ENCODE measurements around the gene SEMA6A.
A peak's percentile ranks its signal among the peaks of the same experiment; 100 is the strongest.

SEMA6A gene

DNA sequence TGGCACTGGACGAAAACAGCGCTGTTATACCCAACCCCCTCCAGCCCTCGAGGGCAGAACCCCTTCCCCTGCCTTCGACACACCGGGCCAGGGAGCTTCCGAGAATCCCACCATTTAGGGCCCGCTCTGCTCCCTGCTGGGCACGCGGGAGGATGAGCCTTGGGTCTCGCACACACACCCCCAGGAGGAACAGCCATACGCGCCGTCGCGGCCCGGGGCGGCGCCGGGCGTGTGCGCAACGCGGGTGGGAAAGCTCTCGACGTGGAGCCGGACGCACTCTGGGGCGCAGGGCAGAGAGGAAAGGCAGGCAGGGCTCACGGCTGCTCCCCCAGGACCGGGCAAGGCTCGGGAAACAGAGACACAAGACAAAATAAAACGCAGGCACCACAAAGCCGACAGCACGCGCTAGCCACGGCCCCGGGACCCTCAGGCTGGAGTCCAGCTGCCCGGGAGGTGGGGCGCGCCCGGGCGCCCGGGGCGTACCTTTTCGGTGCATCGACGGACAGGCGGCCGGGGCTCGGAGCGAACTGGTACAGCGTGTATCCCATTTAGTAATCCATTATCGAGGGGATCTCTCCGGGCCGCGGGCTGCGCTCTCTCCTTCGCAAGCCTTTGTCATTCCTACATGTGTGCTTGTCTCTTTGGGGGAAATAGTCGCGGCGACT is 789 bp downstream of the SEMA6A start:
- DNase-seq (ENCODE audit: insufficient read length) (no peak), FAIRE-seq (peak; percentile 5)
- TF ChIP-seq POLR2AphosphoS5 (IDR thresholded peaks at IDR 0.05; ENCODE audit: low read depth, low read length) (no peak), TAF1 (IDR thresholded peaks at IDR 0.05; ENCODE audit: borderline replicate concordance, low read depth, low read length) (no peak), POLR2A (IDR thresholded peaks at IDR 0.05; ENCODE audit: low read depth, low read length) (no peak)

- no peak for FAIRE-seq
- no peak for TF ChIP-seq TAF1 (IDR thresholded peaks at IDR 0.05; ENCODE audit: borderline replicate concordance, low read depth, low read length)
- no peak for TF ChIP-seq POLR2A (IDR thresholded peaks at IDR 0.05; ENCODE audit: low read depth, low read length)
- TF ChIP-seq POLR2AphosphoS5 (IDR thresholded peaks at IDR 0.05; ENCODE audit: low read depth, low read length), result no peak
- peak; percentile 33 for DNase-seq (ENCODE audit: insufficient read length)
Observed at GRCh38 chr5:116573279-116573701, 1.3 kb downstream of the SEMA6A start.

GRCh38 chr5:116572350-116573278 is 2.0 kb downstream of the SEMA6A start:
- DNase-seq (ENCODE audit: insufficient read length), result no peak
- peak; percentile 67 for FAIRE-seq
- no peak for TF ChIP-seq TAF1 (IDR thresholded peaks at IDR 0.05; ENCODE audit: borderline replicate concordance, low read depth, low read length)
- TF ChIP-seq POLR2AphosphoS5 (IDR thresholded peaks at IDR 0.05; ENCODE audit: low read depth, low read length), result no peak
- TF ChIP-seq POLR2A (IDR thresholded peaks at IDR 0.05; ENCODE audit: low read depth, low read length), result no peak

- no peak for TF ChIP-seq POLR2AphosphoS5 (IDR thresholded peaks at IDR 0.05; ENCODE audit: low read depth, low read length)
- TF ChIP-seq POLR2A (IDR thresholded peaks at IDR 0.05; ENCODE audit: low read depth, low read length), result no peak
- no peak for TF ChIP-seq TAF1 (IDR thresholded peaks at IDR 0.05; ENCODE audit: borderline replicate concordance, low read depth, low read length)
- FAIRE-seq, result peak; percentile 5
- no peak for DNase-seq (ENCODE audit: insufficient read length)
Observed at GRCh38 chr5:116571568-116572349, 2.9 kb downstream of the SEMA6A start.

- no peak for DNase-seq (ENCODE audit: insufficient read length)
- FAIRE-seq, result no peak
- TF ChIP-seq POLR2AphosphoS5 (IDR thresholded peaks at IDR 0.05; ENCODE audit: low read depth, low read length), result no peak
- TF ChIP-seq TAF1 (IDR thresholded peaks at IDR 0.05; ENCODE audit: borderline replicate concordance, low read depth, low read length), result no peak
- TF ChIP-seq POLR2A (IDR thresholded peaks at IDR 0.05; ENCODE audit: low read depth, low read length), result no peak
Observed at GRCh38 chr5:116569999-116570398, 4.6 kb downstream of the SEMA6A start.

GRCh38 chr5:116567106-116567505 is 7.5 kb downstream of the SEMA6A start:
- FAIRE-seq (no peak), DNase-seq (ENCODE audit: insufficient read length) (no peak)
- TF ChIP-seq POLR2AphosphoS5 (IDR thresholded peaks at IDR 0.05; ENCODE audit: low read depth, low read length), result no peak
- TF ChIP-seq POLR2A (IDR thresholded peaks at IDR 0.05; ENCODE audit: low read depth, low read length), result no peak
- no peak for TF ChIP-seq TAF1 (IDR thresholded peaks at IDR 0.05; ENCODE audit: borderline replicate concordance, low read depth, low read length)

GRCh38 chr5:116566251-116566650 is 8.4 kb downstream of the SEMA6A start:
- TF ChIP-seq TAF1 (IDR thresholded peaks at IDR 0.05; ENCODE audit: borderline replicate concordance, low read depth, low read length), result no peak
- TF ChIP-seq POLR2A (IDR thresholded peaks at IDR 0.05; ENCODE audit: low read depth, low read length), result no peak
- no peak for TF ChIP-seq POLR2AphosphoS5 (IDR thresholded peaks at IDR 0.05; ENCODE audit: low read depth, low read length)
- FAIRE-seq (peak; percentile 80), DNase-seq (ENCODE audit: insufficient read length) (no peak)

DNA sequence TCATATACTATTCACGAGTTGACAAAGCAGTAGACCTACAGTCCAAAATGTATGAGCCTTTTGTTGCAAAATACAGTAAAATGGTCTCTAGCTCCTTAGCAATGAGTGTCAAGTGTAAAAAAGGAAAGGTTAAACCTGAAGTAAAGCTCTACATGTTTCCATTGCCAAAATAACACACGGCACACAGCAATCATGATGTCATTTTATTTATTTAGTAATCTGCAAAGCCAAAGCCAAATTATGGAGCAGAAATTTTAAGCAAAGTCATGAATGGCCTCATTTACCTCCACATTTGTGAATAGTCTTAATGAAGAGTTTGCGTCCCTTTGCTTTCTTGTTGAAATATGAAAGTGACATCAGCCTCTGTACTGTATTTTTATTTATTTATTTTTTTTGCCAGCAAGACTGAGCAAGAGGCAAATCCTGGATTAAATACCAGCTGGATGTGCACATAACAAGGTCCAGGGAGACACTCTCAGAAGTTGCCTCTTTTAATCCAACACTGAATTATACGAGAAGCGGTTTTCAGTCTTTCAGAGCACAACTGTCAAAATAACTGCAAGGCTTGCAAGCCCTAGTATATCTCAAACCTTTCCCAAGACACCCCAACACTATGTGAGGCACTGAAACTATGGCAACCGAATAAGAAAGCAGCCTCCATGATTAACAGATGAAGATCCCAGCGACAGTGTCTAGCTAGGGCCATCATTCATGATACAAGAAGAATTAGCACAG is 9.7 kb downstream of the SEMA6A start:
- DNase-seq (ENCODE audit: insufficient read length) (no peak), FAIRE-seq (no peak)
- TF ChIP-seq POLR2AphosphoS5 (IDR thresholded peaks at IDR 0.05; ENCODE audit: low read depth, low read length) (no peak), POLR2A (IDR thresholded peaks at IDR 0.05; ENCODE audit: low read depth, low read length) (no peak), TAF1 (IDR thresholded peaks at IDR 0.05; ENCODE audit: borderline replicate concordance, low read depth, low read length) (no peak)

DNA sequence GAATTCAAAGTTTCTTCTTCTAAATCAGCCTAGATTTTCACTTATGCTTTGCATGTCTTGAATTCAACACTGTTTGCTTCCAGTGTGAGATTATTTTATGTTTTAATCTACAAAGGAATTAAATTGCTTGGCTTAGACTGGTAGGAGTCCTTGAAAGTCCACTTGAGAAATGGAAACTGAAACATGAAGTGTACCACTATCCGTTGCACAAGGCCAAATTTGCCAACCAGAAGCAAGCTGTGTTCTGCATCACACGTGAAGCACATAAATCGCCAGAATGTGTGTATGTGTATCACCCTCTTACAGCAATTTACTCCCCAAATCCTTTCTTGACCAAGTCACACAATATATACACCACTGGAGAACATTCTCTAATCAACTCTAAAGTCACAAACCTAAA is 10.3 kb downstream of the SEMA6A start:
- DNase-seq (ENCODE audit: insufficient read length), result no peak
- FAIRE-seq, result no peak
- TF ChIP-seq TAF1 (IDR thresholded peaks at IDR 0.05; ENCODE audit: borderline replicate concordance, low read depth, low read length) (no peak), POLR2A (IDR thresholded peaks at IDR 0.05; ENCODE audit: low read depth, low read length) (no peak)

- FAIRE-seq (no peak), DNase-seq (ENCODE audit: insufficient read length) (no peak)
- TF ChIP-seq TAF1 (IDR thresholded peaks at IDR 0.05; ENCODE audit: borderline replicate concordance, low read depth, low read length), result no peak
- no peak for TF ChIP-seq POLR2AphosphoS5 (IDR thresholded peaks at IDR 0.05; ENCODE audit: low read depth, low read length)
- no peak for TF ChIP-seq POLR2A (IDR thresholded peaks at IDR 0.05; ENCODE audit: low read depth, low read length)
Observed at GRCh38 chr5:116563736-116564308, 10.8 kb downstream of the SEMA6A start.
